Endothelial cell of umbilical vein (primary cell): Measurements from ENCODE around the gene TMEM151A. TPM values are rescaled to one million over a fixed set of nuclear protein-coding genes. Genes with fewer than 3 reads are reported as not detected.

Experiments used
- BruUV-seq: library from RNA; stranded (reverse); fragments of 400-500 nt; replicated peaks from 2 replicates; lab custom pipeline; 2021; lab: Mats Ljungman, UMichigan
- CTCF ChIA-PET: fragments of 300-600, 350-600 bp; sonication (Branson Sonifier 250); formaldehyde crosslinking; loops from one replicate; lab custom pipeline; 2021; ENCODE audit warnings: antibody characterized with exemption, inconsistent platforms; lab: Charles Lee
- POLR2A ChIA-PET: fragments of 300-600, 350-600 bp; sonication (Branson Sonifier 250); formaldehyde crosslinking; loops from one replicate; lab custom pipeline; 2021; ENCODE audit warnings: antibody characterized with exemption, inconsistent platforms; lab: Charles Lee
- DNase-seq: peaks from one replicate; pipeline ENCODE4 v3.0.0-alpha.2; 2011; ENCODE audit warnings: low read depth, low spot score
- FAIRE-seq: peaks from 2 replicates; lab custom pipeline; 2011; peaks lifted over from hg19 to GRCh38; lab: Jason Lieb, UNC
- H2AFZ ChIP-seq: 2 replicates; pipeline ENCODE4 v1.6.0; 2012; ENCODE audit warnings: low read depth, low read length, control low read depth, inconsistent platforms
- H3K27ac ChIP-seq: 2 replicates; pipeline ENCODE4 v1.5.1; 2011; ENCODE audit warnings: low read depth, mild to moderate bottlenecking, control low read depth, low read length, moderate library complexity; ENCODE audit not compliant: insufficient read depth
- H3K27me3 ChIP-seq, 2 experiments: 2 replicates each; pipeline versions ENCODE4 v1.6.0 to v1.6.1; 2011; ENCODE audit warnings: low read length in 2 of 2, mixed read lengths in 1 of 2; ENCODE audit not compliant: control insufficient read depth in 2 of 2, insufficient read depth in 2 of 2
- H3K36me3 ChIP-seq, 2 experiments: 2 replicates in 1 of 2; 3 replicates in 1 of 2; pipeline ENCODE4 v1.5.1; 2011; ENCODE audit warnings: low read length in 2 of 2, mild to moderate bottlenecking in 1 of 2, moderate library complexity in 1 of 2; ENCODE audit not compliant: control insufficient read depth in 2 of 2, insufficient read depth in 2 of 2; ENCODE audit errors: extremely low read depth in 1 of 2
- H3K4me1 ChIP-seq: 3 replicates; pipeline ENCODE4 v1.5.1; 2011; ENCODE audit warnings: mild to moderate bottlenecking, low read length; ENCODE audit not compliant: control insufficient read depth, insufficient read depth; ENCODE audit errors: extremely low read depth
- H3K4me2 ChIP-seq: 2 replicates; pipeline ENCODE4 v1.6.1; 2011; ENCODE audit warnings: low read length, control low read depth, mixed read lengths; ENCODE audit not compliant: insufficient read depth
- H3K4me3 ChIP-seq, 3 experiments: fragments of 200-600 bp in 1 of 3; sonication (generic), shearing (Covaris generic) in 1 of 3; replicated peaks in 1 of 3; 2 replicates each; pipeline ENCODE4 v1.5.1; 2011 to 2016; ENCODE audit warnings: control low read depth in 3 of 3, low read length in 3 of 3, mild to moderate bottlenecking in 2 of 3, inconsistent platforms in 1 of 3, low read depth in 1 of 3, moderate library complexity in 1 of 3; ENCODE audit not compliant: insufficient read depth in 1 of 3
- H3K79me2 ChIP-seq: 2 replicates; pipeline ENCODE4 v1.6.0; 2012; ENCODE audit warnings: low read length, inconsistent platforms; ENCODE audit not compliant: control insufficient read depth, insufficient read depth
- H3K9ac ChIP-seq: replicated peaks from 2 replicates; pipeline ENCODE3; 2011; ENCODE audit warnings: low read length, control low read depth; ENCODE audit not compliant: insufficient read depth; ENCODE audit errors: extremely low read depth
- H3K9me1 ChIP-seq: replicated peaks from 3 replicates; pipeline ENCODE4 v1.6.0; 2011; ENCODE audit warnings: mild to moderate bottlenecking, low read length; ENCODE audit not compliant: control insufficient read depth, insufficient read depth; ENCODE audit errors: extremely low read depth
- H3K9me3 ChIP-seq: replicated peaks from 2 replicates; pipeline ENCODE4 v1.5.1; 2012; ENCODE audit warnings: low read length, inconsistent platforms; ENCODE audit not compliant: control insufficient read depth, insufficient read depth
- H4K20me1 ChIP-seq: replicated peaks from 2 replicates; pipeline ENCODE3; 2011; ENCODE audit warnings: mild to moderate bottlenecking, low read length; ENCODE audit not compliant: control insufficient read depth, insufficient read depth; ENCODE audit errors: extremely low read depth
- EZH2 ChIP-seq: IDR thresholded peaks from 2 replicates; pipeline ENCODE4 v1.6.1; 2012; ENCODE audit warnings: borderline replicate concordance, low read depth, mild to moderate bottlenecking, moderate library complexity, low read length, inconsistent platforms; ENCODE audit not compliant: severe bottlenecking
- FOS ChIP-seq: IDR thresholded peaks from 2 replicates; pipeline ENCODE4 v1.6.1; 2011; ENCODE audit warnings: mild to moderate bottlenecking, low read length, moderate library complexity, borderline replicate concordance; ENCODE audit not compliant: insufficient read depth
- GATA2 ChIP-seq: IDR thresholded peaks from 2 replicates; pipeline ENCODE4 v1.7.0; 2011; ENCODE audit warnings: low read depth, mild to moderate bottlenecking, moderate library complexity, mixed read lengths, low read length; ENCODE audit not compliant: insufficient read length, insufficient read depth
- JUN ChIP-seq: IDR thresholded peaks from 2 replicates; pipeline ENCODE4 v1.6.1; 2011; ENCODE audit warnings: borderline replicate concordance, low read depth; ENCODE audit not compliant: insufficient read length, insufficient read depth
- MYC ChIP-seq: IDR thresholded peaks from one replicate; pipeline ENCODE4 v1.6.1; 2011; ENCODE audit warnings: mild to moderate bottlenecking, low read depth, low read length
- POLR2A ChIP-seq: IDR thresholded peaks from 2 replicates; pipeline ENCODE4 v1.6.1; 2012; ENCODE audit warnings: low read depth, mild to moderate bottlenecking, control low read depth, low read length
- POLR2AphosphoS5 ChIP-seq: IDR thresholded peaks from 2 replicates; pipeline ENCODE4 v1.6.1; 2012; ENCODE audit warnings: low read depth, mild to moderate bottlenecking, control low read depth, low read length, moderate library complexity; ENCODE audit not compliant: insufficient read depth
- dilution Hi-C: fragments of 300-500 bp; cut with MboI; formaldehyde crosslinking; loops from one replicate; pipeline ENCODE4 v1.15.0; 2019; ENCODE audit warnings: low sequenced_read_pairs; ENCODE audit not compliant: extremely low pct_ligation_motif_present
- intact Hi-C: fragments of 100-400 bp; cut with micrococcal nuclease; formaldehyde crosslinking; loops from one replicate; pipeline ENCODE4 v1.10.0; 2022
- polyA plus RNA-seq, 4 experiments: library from polyadenylated mRNA; depleted of rRNA in 3 of 4; stranded (reverse) in 3 of 4; unstranded in 1 of 4; fragments of >200 nt; gene quantifications; 2 replicates each; pipeline versions ENCODE4 v1.2.1 to v1.2.3, GENCODE V29; 2011 to 2012; ENCODE audit warnings: missing spikeins in 1 of 4
- total RNA-seq: library from RNA; stranded (reverse); gene quantifications from 2 replicates; pipeline ENCODE4 v1.2.3, GENCODE V29; 2021
- TF ChIP-seq, protein P1 (sequence below): IDR thresholded peaks from 2 replicates; pipeline ENCODE4 v1.6.1; 2011; ENCODE audit not compliant: insufficient read depth, insufficient read length
- TF ChIP-seq, protein P2 (sequence below), 2 donors: IDR thresholded peaks; 1 replicate in 1 of 2; 2 replicates in 1 of 2; pipeline ENCODE4 v1.5.1; 2011; ENCODE audit warnings: low read length in 2 of 2, mild to moderate bottlenecking in 2 of 2, moderate library complexity in 2 of 2, control low read depth in 1 of 2, inconsistent platforms in 1 of 2, low read depth in 1 of 2; ENCODE audit not compliant: insufficient read depth in 1 of 2; ENCODE audit errors: extremely low read depth in 1 of 2

The TMEM151A gene
- total and polyA plus RNA-seq, 2 donors (not counting 3 experiments of a cell fraction or from before 2014, with no cell fraction given) = not detected

DNA sequence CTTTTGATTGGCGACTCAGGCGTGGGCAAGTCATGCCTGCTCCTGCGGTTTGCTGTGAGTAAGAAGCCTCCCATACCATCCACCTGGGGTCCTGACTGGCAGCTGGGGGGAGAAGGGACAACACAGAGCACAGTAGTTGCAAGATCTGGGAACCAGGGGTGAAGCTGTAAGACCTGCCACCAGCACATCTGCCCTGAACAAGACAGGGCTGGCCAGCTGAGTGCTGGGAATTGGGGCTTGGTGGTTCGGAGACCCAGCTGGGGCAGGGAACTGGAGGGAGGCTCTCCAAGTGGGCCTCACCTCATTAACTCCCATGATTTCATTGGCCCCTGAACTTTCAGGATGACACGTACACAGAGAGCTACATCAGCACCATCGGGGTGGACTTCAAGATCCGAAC, 19.9 kb upstream of the TMEM151A start:
- no peak overlapping the region for H2AFZ ChIP-seq
- no peak overlapping the region for H3K27ac ChIP-seq
- no peak overlapping the region for H3K9ac ChIP-seq
- H3K36me3 ChIP-seq = peaks cover 14 to 40% of the 10 kb centered on the region in 2 experiments
- DNase-seq (no peak), FAIRE-seq (no peak)
- H3K4me1 ChIP-seq = peaks cover 12% of the 10 kb centered on the region
- H3K9me1 ChIP-seq = no peaks in the 10 kb centered on the region
- no peak overlapping the region for H3K4me2 ChIP-seq
- TF ChIP-seq, protein P1, sequence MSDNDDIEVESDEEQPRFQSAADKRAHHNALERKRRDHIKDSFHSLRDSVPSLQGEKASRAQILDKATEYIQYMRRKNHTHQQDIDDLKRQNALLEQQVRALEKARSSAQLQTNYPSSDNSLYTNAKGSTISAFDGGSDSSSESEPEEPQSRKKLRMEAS = no peak
- TF ChIP-seq JUN (no peak), POLR2AphosphoS5 (no peak)
- no peak overlapping the region for H3K4me3 ChIP-seq
- ChIA-PET POLR2A (no interaction called here), CTCF (interaction anchor here (6.2 kb wide), 1 partner anchor 10 kb away, joined by 53 read pairs; no protein-coding TSS in a partner anchor)
- no peaks in the 10 kb centered on the region for H4K20me1 ChIP-seq
- no peaks in the 10 kb centered on the region for H3K27me3 ChIP-seq
- no TSS peak for BruUV-seq
- dilution Hi-C loops (no loop called here), intact Hi-C loops (no loop called here)
- no peaks in the 10 kb centered on the region for H3K9me3 ChIP-seq
- peaks cover 28% of the 10 kb centered on the region for H3K79me2 ChIP-seq

DNA sequence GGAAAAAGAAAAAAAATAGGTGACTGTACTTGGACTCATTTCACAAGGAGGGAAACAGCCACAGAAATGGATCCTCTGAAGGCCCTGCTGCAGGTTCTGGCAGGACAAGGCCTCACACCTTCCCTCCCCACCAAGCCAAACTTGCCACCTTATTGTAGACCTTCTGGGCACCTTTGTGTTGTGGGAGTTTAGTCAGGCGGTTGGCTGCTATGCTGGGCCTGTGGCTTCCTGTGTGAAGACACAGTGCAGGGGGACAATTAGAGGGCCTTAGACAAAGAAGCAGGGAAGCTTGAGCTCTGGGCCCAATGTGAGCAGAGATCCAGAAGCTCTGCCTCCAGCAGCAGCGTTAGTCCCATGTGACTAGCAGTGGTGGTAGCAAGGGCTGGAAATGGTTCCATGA, 19.1 kb upstream of the TMEM151A start:
- no peaks in the 10 kb centered on the region for H3K9me1 ChIP-seq
- no peak overlapping the region for H3K9ac ChIP-seq
- no peaks in the 10 kb centered on the region for H3K9me3 ChIP-seq
- no peak for TF ChIP-seq JUN
- no peak for TF ChIP-seq POLR2A
- TF ChIP-seq, protein P1 = no peak
- TF ChIP-seq GATA2 = no peak
- no peak for TF ChIP-seq EZH2
- TF ChIP-seq MYC = no peak
- TF ChIP-seq POLR2AphosphoS5 = no peak
- TF ChIP-seq, protein P2, sequence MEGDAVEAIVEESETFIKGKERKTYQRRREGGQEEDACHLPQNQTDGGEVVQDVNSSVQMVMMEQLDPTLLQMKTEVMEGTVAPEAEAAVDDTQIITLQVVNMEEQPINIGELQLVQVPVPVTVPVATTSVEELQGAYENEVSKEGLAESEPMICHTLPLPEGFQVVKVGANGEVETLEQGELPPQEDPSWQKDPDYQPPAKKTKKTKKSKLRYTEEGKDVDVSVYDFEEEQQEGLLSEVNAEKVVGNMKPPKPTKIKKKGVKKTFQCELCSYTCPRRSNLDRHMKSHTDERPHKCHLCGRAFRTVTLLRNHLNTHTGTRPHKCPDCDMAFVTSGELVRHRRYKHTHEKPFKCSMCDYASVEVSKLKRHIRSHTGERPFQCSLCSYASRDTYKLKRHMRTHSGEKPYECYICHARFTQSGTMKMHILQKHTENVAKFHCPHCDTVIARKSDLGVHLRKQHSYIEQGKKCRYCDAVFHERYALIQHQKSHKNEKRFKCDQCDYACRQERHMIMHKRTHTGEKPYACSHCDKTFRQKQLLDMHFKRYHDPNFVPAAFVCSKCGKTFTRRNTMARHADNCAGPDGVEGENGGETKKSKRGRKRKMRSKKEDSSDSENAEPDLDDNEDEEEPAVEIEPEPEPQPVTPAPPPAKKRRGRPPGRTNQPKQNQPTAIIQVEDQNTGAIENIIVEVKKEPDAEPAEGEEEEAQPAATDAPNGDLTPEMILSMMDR (IDR thresholded peaks at IDR 0.05; ENCODE audit: extremely low read depth in 1 of 2, insufficient read depth in 1 of 2, low read depth in 1 of 2, low read length in 2 of 2) = no peak
- TF ChIP-seq FOS = no peak
- dilution Hi-C loops = no loop called here
- no peak overlapping the region for H3K4me2 ChIP-seq
- H2AFZ ChIP-seq = no peak overlapping the region
- H3K4me1 ChIP-seq = peaks cover 12% of the 10 kb centered on the region
- no peak overlapping the region for H3K4me3 ChIP-seq
- DNase-seq (no peak), FAIRE-seq (no peak)
- intact Hi-C loops = no loop called here
- H3K27me3 ChIP-seq = no peaks in the 10 kb centered on the region
- H3K79me2 ChIP-seq = peaks cover 28% of the 10 kb centered on the region
- H3K27ac ChIP-seq = no peak overlapping the region
- POLR2A ChIA-PET = interaction anchor here (0.6 kb wide), 1 partner anchor 375 kb away, joined by 3 read pairs; no protein-coding TSS in a partner anchor
- H4K20me1 ChIP-seq = no peaks in the 10 kb centered on the region
- CTCF ChIA-PET = interaction anchor here (0.9 to 6.2 kb wide), 3 partner anchors 9 to 50 kb away, joined by 3 to 53 read pairs (median 12); no protein-coding TSS in a partner anchor
- no TSS peak for BruUV-seq
- peaks cover 14 to 40% of the 10 kb centered on the region in 2 experiments for H3K36me3 ChIP-seq
